ENCODE measurements around the gene ASTL. TPM values are rescaled to one million over a fixed set of nuclear protein-coding genes. Genes with fewer than 3 reads are reported as not detected.

ASTL gene
- total RNA-seq, 1 experiment from 2014 or later = 0.18 TPM

DNA sequence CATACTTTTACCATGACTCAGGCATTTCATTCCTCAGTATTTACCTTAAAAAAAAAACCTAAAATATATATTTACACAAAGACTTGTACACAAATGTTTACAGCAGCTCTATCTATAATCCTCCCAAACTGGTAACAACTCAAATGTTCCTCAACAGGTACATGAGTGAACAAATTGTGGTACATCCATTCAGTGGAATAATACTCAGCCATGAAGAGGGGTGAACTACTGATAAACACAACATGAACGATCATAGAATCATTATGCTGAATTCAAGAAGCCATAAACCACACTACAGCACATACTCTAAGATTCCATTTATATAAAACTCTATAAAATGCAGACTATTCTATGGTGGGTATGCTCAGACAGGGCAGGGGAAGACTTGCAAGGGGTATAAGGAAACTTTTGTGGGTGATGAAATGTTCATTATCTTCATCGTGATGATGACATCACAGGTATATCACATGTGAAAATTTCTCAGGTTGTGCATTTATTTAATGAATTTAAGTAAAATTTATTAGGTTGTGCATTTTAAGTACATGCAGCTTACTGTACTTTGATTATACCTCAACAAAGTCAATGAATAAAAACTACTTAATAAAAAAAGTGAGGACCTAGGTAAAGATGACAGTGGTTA, 31.7 kb upstream of the ASTL start:
- Histone ChIP-seq H3K27ac (ENCODE audit: low read length) (no peak overlapping the region), H3K9me3 (ENCODE audit: control insufficient read depth, insufficient read depth, low read depth, low read length) (0 out of 2 replicates have a peak, but pooled peaks cover 4% of the 10 kb centered on the region), H3K4me1 (ENCODE audit: control insufficient read depth, insufficient read depth, low read length) (no peaks in the 10 kb centered on the region), H3K36me3 (ENCODE audit: control insufficient read depth, insufficient read depth, low read length) (no peaks in the 10 kb centered on the region), H3K4me3 (ENCODE audit: low read depth in 2 of 2, low read length in 2 of 2) (no peak overlapping the region), H3K27me3 (ENCODE audit: control insufficient read depth, insufficient read depth, low read length) (no peaks in the 10 kb centered on the region)
- ATAC-seq = no peak
- in situ Hi-C loops (cut with HindIII; ENCODE audit: low pct_unique_long_range_greater_than_20kb, low sequenced_read_pairs) (loop anchor here (25.0 kb wide), 1 partner anchor 92 kb away; the partner anchor contains the start of genes CIAO1 and TMEM127), intact Hi-C loops (cut with micrococcal nuclease; ENCODE audit: unreplicated experiment) (no loop called here)
- ChIA-PET CTCF (no interaction called here), POLR2A (no interaction called here)
- BruUV-seq (replicated peaks) = no TSS peak
- TF ChIP-seq CTCF (IDR thresholded peaks at IDR 0.05) = no peak
- no peak for TF ChIP-seq TCF7L2 (IDR thresholded peaks at IDR 0.05; ENCODE audit: low read depth, low read length)
- TF ChIP-seq SIN3A (IDR thresholded peaks at IDR 0.05; ENCODE audit: borderline replicate concordance, insufficient read depth, low read depth, low read length) = no peak
- TF ChIP-seq, protein P1, sequence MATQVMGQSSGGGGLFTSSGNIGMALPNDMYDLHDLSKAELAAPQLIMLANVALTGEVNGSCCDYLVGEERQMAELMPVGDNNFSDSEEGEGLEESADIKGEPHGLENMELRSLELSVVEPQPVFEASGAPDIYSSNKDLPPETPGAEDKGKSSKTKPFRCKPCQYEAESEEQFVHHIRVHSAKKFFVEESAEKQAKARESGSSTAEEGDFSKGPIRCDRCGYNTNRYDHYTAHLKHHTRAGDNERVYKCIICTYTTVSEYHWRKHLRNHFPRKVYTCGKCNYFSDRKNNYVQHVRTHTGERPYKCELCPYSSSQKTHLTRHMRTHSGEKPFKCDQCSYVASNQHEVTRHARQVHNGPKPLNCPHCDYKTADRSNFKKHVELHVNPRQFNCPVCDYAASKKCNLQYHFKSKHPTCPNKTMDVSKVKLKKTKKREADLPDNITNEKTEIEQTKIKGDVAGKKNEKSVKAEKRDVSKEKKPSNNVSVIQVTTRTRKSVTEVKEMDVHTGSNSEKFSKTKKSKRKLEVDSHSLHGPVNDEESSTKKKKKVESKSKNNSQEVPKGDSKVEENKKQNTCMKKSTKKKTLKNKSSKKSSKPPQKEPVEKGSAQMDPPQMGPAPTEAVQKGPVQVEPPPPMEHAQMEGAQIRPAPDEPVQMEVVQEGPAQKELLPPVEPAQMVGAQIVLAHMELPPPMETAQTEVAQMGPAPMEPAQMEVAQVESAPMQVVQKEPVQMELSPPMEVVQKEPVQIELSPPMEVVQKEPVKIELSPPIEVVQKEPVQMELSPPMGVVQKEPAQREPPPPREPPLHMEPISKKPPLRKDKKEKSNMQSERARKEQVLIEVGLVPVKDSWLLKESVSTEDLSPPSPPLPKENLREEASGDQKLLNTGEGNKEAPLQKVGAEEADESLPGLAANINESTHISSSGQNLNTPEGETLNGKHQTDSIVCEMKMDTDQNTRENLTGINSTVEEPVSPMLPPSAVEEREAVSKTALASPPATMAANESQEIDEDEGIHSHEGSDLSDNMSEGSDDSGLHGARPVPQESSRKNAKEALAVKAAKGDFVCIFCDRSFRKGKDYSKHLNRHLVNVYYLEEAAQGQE (IDR thresholded peaks at IDR 0.05; ENCODE audit: insufficient read depth in 1 of 2, low read depth in 2 of 2, low read length in 1 of 2) = no peak
- no peak for TF ChIP-seq POLR2AphosphoS5 (IDR thresholded peaks at IDR 0.05; ENCODE audit: low read depth, low read length)
- no peak for DNase-seq (ENCODE audit: low read depth, low spot score)

- CTCF ChIA-PET = no interaction called here
- intact Hi-C loops (cut with micrococcal nuclease; ENCODE audit: unreplicated experiment) (no loop called here), in situ Hi-C loops (cut with HindIII; ENCODE audit: low pct_unique_long_range_greater_than_20kb, low sequenced_read_pairs) (loop anchor here (25.0 kb wide), 1 partner anchor 95 kb away; the partner anchor contains the start of genes CIAO1 and TMEM127)
- Histone ChIP-seq H3K4me1 (ENCODE audit: control insufficient read depth, insufficient read depth, low read length) (no peaks in the 10 kb centered on the region), H3K27ac (ENCODE audit: low read length) (no peak overlapping the region), H3K27me3 (ENCODE audit: control insufficient read depth, insufficient read depth, low read length) (no peaks in the 10 kb centered on the region), H3K36me3 (ENCODE audit: control insufficient read depth, insufficient read depth, low read length) (no peaks in the 10 kb centered on the region), H3K9me3 (ENCODE audit: control insufficient read depth, insufficient read depth, low read depth, low read length) (0 out of 2 replicates have a peak, but pooled peaks cover 4% of the 10 kb centered on the region), H3K4me3 (ENCODE audit: low read depth in 2 of 2, low read length in 2 of 2) (no peak overlapping the region)
- DNase-seq (ENCODE audit: low read depth, low spot score) (no peak), ATAC-seq (no peak)
- POLR2A ChIA-PET = interaction anchor here (0.7 kb wide), 1 partner anchor 69 kb away, joined by 3 read pairs; no protein-coding TSS in a partner anchor
- BruUV-seq (replicated peaks) = no TSS peak
- TF ChIP-seq TCF7L2 (IDR thresholded peaks at IDR 0.05; ENCODE audit: low read depth, low read length) (no peak), SIN3A (IDR thresholded peaks at IDR 0.05; ENCODE audit: borderline replicate concordance, insufficient read depth, low read depth, low read length) (no peak), CTCF (IDR thresholded peaks at IDR 0.05) (no peak), POLR2AphosphoS5 (IDR thresholded peaks at IDR 0.05; ENCODE audit: low read depth, low read length) (no peak)
- TF ChIP-seq, protein P1 (IDR thresholded peaks at IDR 0.05; ENCODE audit: insufficient read depth in 1 of 2, low read depth in 2 of 2, low read length in 1 of 2) = no peak
These were observed 29.2 kb upstream of the ASTL start for GRCh38 chr2:96167407-96168013.

Data from Panc1 (cell line).